NAMALWA (cell line): Measurements from ENCODE around the gene VEZT.
"Not testable (repeated sequence)": the region's sequence is repeated elsewhere in the genome, so short reads cannot be mapped to it uniquely, and the experiment has no call there.

Experiments
- DNase-seq: peaks from one replicate; pipeline ENCODE4 v3.0.0-alpha.2; 2015; ENCODE audit warnings: low spot score

The VEZT gene

GRCh38 chr12:95224202-95225170 lies 6.9 kb downstream of the VEZT start:
- DNase-seq: no peak

- DNase-seq: no peak
Measured at GRCh38 chr12:95225645-95226212, 8.1 kb downstream of the VEZT start.

- DNase-seq: no peak
Measured at GRCh38 chr12:95227818-95228356, 10.3 kb downstream of the VEZT start.

DNA sequence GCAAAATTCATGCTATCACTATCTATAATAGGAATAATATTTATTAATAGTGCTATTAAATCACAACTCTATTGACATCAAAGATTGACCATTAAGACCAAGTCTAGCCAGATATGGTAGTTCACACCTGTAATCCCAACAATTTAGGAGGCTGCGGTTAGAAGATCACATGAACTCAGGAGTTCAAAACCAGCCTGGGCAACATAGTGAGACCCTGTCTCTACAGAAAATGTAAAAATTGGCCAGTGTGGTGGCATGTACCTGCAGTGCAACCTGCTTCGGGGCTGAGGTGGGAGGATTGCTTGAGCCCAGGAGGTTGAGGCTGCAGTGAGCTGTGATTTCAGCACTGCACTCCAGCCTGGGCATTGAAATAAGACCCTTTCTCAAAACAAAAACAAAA lies 11.0 kb downstream of the VEZT start:
- no peak for DNase-seq

DNA sequence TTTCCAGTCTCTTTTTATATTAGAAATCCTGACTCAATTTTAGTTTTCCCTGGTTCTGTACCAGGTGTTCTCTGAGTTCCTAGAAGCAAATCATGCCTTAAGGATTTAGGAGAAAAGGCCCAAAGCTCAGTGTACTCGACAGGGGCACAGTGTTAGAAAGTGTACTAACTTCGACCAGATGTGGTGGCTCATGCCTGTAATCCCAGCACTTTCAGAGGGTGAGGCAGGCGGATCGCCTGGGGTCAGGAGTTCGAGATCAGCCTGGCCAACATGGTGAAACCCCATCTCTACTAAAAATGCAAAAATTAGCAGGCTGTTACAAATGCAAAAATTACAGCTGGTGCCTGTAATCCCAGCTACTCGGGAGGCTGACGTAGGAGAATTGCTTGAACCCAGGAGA lies 12.0 kb downstream of the VEZT start:
- DNase-seq: no peak

DNA sequence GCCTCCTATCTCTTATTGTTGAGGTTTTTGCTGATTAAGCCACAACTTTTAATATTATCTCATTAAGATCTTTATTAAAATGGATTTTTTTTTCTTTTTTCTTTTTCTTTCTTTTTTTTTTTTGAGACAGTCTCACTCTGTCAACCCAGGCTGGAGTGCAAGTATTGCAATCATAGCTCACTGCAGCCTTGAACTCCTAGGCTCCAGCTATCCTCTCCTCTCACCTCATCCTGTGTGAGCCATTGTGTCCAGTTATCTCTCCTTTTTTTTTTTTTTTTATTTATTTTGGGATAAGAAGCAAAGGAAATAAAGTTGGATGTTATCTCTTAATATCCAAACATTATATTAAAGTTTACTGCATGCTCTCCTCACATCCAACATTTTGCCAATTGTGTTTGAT lies 12.7 kb downstream of the VEZT start:
- DNase-seq: no peak

DNA sequence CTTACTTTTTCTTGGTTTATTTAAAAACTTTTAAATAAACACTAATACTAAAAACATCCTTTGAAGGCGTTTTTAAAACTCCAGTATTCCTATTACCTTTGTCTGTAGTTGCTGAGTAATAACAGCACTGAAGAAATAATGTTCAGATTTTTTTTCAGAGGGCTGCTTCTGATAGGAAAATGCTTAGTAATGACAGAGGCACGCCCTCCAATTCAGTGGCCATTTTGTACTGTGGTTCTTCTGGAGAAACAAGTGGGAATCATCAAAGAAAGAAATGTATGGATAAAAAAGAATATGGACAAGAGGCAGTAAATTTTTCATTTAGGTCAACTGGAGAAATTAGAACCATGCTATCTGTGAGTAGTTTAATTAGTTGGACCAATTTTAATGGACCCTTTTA lies 13.6 kb downstream of the VEZT start:
- DNase-seq: no peak

DNA sequence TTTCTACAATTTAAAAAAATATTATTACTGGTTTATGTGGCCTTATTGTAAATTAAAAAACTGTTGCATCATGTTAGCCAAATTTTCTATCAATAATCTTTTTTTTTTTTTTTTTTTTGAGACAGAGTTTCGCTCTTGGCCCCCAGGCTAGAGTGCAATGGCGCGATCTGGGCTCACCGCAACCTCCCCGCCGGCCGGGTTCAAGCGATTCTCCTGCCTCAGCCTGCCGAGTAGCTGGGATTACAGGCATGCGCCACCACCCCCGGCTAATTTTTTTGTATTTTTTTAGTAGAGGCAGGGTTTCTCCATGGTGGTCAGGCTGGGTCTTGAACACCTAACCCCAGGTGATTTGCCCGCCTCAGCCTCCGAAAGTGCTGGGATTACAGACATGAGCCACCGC lies 16.6 kb downstream of the VEZT start:
- not testable (repeated sequence) for DNase-seq

DNA sequence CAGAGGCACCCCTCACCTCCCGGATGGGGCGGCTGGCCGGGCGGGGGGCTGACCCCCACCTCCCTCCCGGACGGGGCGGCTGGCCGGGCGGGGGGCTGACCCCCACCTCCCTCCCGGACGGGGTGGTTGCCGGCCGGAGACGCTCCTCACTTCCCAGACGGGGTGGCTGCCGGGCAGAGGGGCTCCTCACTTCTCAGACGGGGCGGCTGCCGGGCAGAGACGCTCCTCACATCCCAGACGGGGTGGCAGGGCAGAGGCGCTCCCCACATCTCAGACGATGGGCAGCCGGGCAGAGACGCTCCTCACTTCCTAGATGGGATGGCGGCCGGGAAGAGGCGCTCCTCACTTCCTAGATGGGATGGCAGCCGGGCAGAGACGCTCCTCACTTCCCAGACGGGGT lies 18.0 kb downstream of the VEZT start:
- not testable (repeated sequence) for DNase-seq

GRCh38 chr12:95237315-95237714 lies 19.7 kb downstream of the VEZT start:
- DNase-seq: no peak

- DNase-seq: no peak
Measured at GRCh38 chr12:95238150-95238549, 20.5 kb downstream of the VEZT start.

DNA sequence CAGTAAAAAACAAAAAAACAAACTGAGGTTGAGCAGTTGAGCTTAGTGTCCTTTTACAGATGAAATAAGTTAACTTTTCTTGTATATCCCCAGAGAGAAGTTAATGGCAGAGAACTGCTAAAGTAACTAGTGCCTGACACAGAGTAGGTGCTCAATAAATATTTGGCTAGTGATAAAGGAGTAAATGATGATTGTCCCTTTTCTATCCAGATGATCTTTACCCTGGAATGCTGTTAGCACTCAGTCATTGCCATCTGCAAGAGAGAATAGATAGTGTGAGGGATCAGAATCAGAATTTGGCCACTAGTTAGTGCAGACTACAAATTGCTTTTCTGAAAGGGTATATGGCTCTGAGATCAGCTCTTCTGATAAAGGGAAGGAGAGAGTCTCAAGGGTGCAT lies 21.6 kb downstream of the VEZT start:
- no peak for DNase-seq

DNA sequence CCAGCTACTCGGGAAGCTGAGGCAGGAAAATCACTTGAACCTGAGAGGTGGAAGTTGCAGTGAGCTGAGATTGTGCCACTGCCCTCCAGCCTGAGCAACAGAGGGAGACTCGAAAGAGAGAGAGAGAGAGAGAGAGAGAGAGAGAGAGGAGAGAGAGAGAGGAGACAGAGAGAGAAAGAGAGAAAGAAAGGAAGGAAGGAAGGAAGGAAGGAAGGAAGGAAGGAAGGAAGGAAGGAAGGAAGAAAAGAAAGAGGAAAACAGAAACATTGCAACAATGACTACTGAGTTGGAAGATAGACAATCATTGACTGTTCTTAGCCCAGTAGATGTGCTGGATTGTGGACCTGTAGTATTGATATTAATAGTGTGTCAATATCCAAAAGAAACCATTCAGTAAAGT lies 22.2 kb downstream of the VEZT start:
- not testable (repeated sequence) for DNase-seq

GRCh38 chr12:95240556-95240955 lies 22.9 kb downstream of the VEZT start:
- DNase-seq: no peak

GRCh38 chr12:95241138-95241537 lies 23.5 kb downstream of the VEZT start:
- DNase-seq: not testable (repeated sequence)

GRCh38 chr12:95241761-95242506 lies 24.3 kb downstream of the VEZT start:
- no peak for DNase-seq

GRCh38 chr12:95243497-95244183 lies 26.0 kb downstream of the VEZT start:
- no peak for DNase-seq

- DNase-seq: no peak
Measured at GRCh38 chr12:95244350-95244749, 26.7 kb downstream of the VEZT start.

GRCh38 chr12:95248095-95248494 lies 30.5 kb downstream of the VEZT start:
- no peak for DNase-seq

- DNase-seq: no peak
Measured at GRCh38 chr12:95248604-95249360, 31.2 kb downstream of the VEZT start.

- DNase-seq: no peak
Measured at GRCh38 chr12:95253386-95253785, 35.8 kb downstream of the VEZT start.
